NCI-H69 (cell line): ENCODE measurements around the gene PHACTR3.
"Not testable (repeated sequence)": the region's sequence is repeated elsewhere in the genome, so short reads cannot be mapped to it uniquely, and the experiment has no call there.

ENCODE experiments used
- DNase-seq: peaks from one replicate; lab custom pipeline; 2025; lab: John Stamatoyannopoulos, UW

Gene PHACTR3

GRCh38 chr20:59863058-59863457 is 258.7 kb downstream of the PHACTR3 start:
- DNase-seq, result no peak

GRCh38 chr20:59864726-59865125 is 260.4 kb downstream of the PHACTR3 start:
- DNase-seq, result no peak

- DNase-seq, result no peak
Measured at GRCh38 chr20:59866338-59866737, 262.0 kb downstream of the PHACTR3 start.

- no peak for DNase-seq
Measured at GRCh38 chr20:59871096-59871495, 266.8 kb downstream of the PHACTR3 start.

GRCh38 chr20:59873409-59873808 is 269.1 kb downstream of the PHACTR3 start:
- DNase-seq, result no peak

- DNase-seq, result no peak
Measured at GRCh38 chr20:59880198-59880597, 275.9 kb downstream of the PHACTR3 start.

- DNase-seq, result no peak
Measured at GRCh38 chr20:59884494-59884893, 280.2 kb downstream of the PHACTR3 start.

GRCh38 chr20:59888050-59888449 is 283.7 kb downstream of the PHACTR3 start:
- no peak for DNase-seq

- DNase-seq, result not testable (repeated sequence)
Measured at GRCh38 chr20:59890035-59890434, 285.7 kb downstream of the PHACTR3 start.

GRCh38 chr20:59891581-59891980 is 287.2 kb downstream of the PHACTR3 start:
- no peak for DNase-seq

- no peak for DNase-seq
Measured at GRCh38 chr20:59895908-59896307, 291.6 kb downstream of the PHACTR3 start.
